ENCODE data around the gene MSI2. TPM values are rescaled to one million over a fixed set of nuclear protein-coding genes. Genes with fewer than 3 reads are reported as not detected.

Gene MSI2
- total RNA-seq, 2 experiments from 2014 or later = 113 to 114 TPM

DNA sequence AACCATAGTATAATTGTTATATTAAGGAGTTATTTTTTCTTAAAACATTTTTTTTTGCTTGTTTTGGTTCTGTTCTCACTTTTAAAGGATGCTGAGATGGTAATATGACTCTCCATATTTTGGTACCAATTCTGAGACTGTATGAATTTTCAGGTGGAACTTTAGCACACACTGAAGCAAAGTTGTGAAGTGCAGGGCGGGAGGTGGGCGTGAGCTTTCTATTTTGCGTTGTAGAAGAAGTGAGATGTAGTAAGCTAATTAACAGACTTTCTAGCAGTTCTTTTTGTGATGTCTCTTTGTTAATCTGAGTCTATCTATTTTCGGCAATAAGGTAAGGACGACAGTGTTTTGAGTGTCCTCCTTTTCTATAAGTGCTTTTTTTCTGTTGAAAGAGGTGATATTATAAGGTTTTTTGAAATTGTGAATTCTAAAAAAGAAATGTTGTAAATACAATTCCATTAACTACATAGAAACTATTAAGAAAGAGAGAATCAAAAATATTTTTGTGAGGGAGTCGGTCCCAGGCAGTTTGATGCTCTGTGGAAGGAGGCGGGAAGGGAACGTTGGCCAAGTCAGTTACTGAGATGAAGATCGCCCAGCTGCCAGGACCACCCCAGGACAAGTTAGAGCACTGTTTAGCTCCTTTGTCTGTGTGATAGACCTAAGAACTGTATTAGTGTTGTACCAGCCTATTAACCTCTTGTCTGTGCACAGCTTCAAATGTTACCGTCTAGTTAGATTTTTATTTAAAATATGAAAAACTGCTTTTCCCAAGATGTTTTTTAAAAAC is 423.8 kb downstream of the MSI2 start:
- Mint-ChIP-seq H3K27ac (no peak overlapping the region), H3K4me1 (peaks cover 1% of the 10 kb centered on the region), H3K27me3 (no peaks in the 10 kb centered on the region), H3K9me3 (no peaks in the 10 kb centered on the region), H3K36me3 (peaks cover 4% of the 10 kb centered on the region), H3K4me3 (no peak overlapping the region)
- ATAC-seq (ENCODE audit: low read depth) (no peak), DNase-seq (no peak)
- POLR2A ChIA-PET = no interaction called here

DNA sequence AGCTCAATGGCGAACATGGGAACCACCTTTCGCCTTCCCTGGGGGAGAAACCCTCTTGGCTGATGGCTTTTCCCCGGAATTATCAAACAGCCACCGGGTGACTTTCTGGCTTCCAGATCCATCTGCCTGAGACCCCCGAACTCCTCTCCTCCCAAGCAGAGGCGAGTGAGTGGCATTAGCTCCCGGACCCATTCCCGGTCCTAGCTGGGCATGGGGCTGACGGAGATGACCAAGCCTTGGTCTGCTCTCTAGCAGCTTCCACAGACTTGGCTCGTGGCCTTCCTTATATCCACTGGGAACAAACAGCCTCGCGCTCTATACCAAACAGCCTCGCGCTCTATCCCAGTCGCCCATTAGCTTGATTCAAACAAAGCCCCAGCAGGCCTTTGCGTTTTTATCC is 426.4 kb downstream of the MSI2 start:
- Mint-ChIP-seq H3K4me3 (no peak overlapping the region), H3K27ac (no peak overlapping the region), H3K27me3 (peaks cover 2% of the 10 kb centered on the region), H3K4me1 (peaks cover 1% of the 10 kb centered on the region), H3K9me3 (no peaks in the 10 kb centered on the region), H3K36me3 (peaks cover 4% of the 10 kb centered on the region)
- no peak for DNase-seq
- POLR2A ChIA-PET = no interaction called here
- no peak for ATAC-seq (ENCODE audit: low read depth)

DNA sequence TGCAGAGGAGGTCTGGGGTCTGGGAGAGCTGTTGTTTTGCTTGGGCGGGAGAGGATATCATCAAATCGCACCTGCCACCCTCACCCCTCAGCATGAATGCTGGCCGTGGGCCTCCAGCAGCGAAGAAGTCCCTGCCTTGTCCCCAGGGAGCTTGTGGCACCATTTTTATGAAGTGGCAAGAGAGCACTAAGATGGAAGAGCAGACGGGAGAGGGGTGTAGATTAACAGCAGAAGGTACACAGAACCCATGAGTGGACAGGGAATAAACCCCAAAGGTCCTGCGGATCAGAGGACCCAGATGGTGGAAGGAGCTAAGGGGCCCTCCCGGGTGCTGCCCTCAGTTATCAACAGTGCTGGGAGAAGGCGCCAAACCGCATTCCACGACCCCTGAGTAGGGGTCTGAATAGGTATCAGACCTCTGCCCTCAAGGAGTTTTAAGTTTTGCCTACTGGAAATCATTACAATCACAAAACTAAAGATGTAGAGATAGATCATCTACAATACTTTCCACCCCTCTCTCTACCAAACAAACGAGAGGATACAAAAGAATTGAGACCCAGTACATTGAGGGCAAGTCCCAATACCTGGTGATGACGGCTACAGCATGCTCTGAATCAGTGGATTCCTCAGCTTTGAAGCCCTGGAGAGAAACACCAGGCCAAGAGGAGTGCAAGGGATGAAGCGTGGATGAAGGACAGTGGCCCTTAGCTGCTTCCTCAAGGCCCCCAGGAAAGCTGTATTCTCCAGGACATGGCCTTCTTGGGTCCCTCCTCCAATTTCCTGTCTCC is 428.6 kb downstream of the MSI2 start:
- Mint-ChIP-seq H3K4me3 (no peak overlapping the region), H3K27ac (no peak overlapping the region), H3K9me3 (no peaks in the 10 kb centered on the region), H3K4me1 (peaks cover 1% of the 10 kb centered on the region), H3K27me3 (peaks cover 2% of the 10 kb centered on the region), H3K36me3 (peaks cover 4% of the 10 kb centered on the region)
- DNase-seq = no peak
- ATAC-seq (ENCODE audit: low read depth) = no peak
- POLR2A ChIA-PET = no interaction called here

- Mint-ChIP-seq H3K27ac (no peak overlapping the region), H3K4me3 (no peak overlapping the region), H3K4me1 (peaks cover 1% of the 10 kb centered on the region), H3K27me3 (peaks cover 2% of the 10 kb centered on the region), H3K36me3 (peaks cover 4% of the 10 kb centered on the region), H3K9me3 (no peaks in the 10 kb centered on the region)
- no peak for DNase-seq
- ATAC-seq (ENCODE audit: low read depth) = no peak
- POLR2A ChIA-PET = no interaction called here
Observed at GRCh38 chr17:57685499-57686132, 429.3 kb downstream of the MSI2 start.

GRCh38 chr17:57687642-57688041 is 431.3 kb downstream of the MSI2 start:
- peaks cover 6% of the 10 kb centered on the region for H3K36me3 Mint-ChIP-seq
- no peak for DNase-seq
- peaks cover 6% of the 10 kb centered on the region for H3K9me3 Mint-ChIP-seq
- POLR2A ChIA-PET = no interaction called here
- H3K4me3 Mint-ChIP-seq = no peak overlapping the region
- ATAC-seq (ENCODE audit: low read depth) = no peak
- no peak overlapping the region for H3K27ac Mint-ChIP-seq
- peaks cover 2% of the 10 kb centered on the region for H3K27me3 Mint-ChIP-seq
- H3K4me1 Mint-ChIP-seq = peaks cover 5% of the 10 kb centered on the region

- peaks cover 14% of the 10 kb centered on the region for H3K36me3 Mint-ChIP-seq
- DNase-seq (no peak), ATAC-seq (ENCODE audit: low read depth) (no peak)
- no peak overlapping the region for H3K4me3 Mint-ChIP-seq
- H3K27me3 Mint-ChIP-seq = peaks cover 2% of the 10 kb centered on the region
- peaks cover 15% of the 10 kb centered on the region for H3K4me1 Mint-ChIP-seq
- POLR2A ChIA-PET = no interaction called here
- peaks cover 13% of the 10 kb centered on the region for H3K9me3 Mint-ChIP-seq
- no peak overlapping the region for H3K27ac Mint-ChIP-seq
Observed at GRCh38 chr17:57689254-57689653, 432.9 kb downstream of the MSI2 start.

- peaks cover 18% of the 10 kb centered on the region for H3K9me3 Mint-ChIP-seq
Observed at GRCh38 chr17:57691939-57692338, 435.6 kb downstream of the MSI2 start.

DNA sequence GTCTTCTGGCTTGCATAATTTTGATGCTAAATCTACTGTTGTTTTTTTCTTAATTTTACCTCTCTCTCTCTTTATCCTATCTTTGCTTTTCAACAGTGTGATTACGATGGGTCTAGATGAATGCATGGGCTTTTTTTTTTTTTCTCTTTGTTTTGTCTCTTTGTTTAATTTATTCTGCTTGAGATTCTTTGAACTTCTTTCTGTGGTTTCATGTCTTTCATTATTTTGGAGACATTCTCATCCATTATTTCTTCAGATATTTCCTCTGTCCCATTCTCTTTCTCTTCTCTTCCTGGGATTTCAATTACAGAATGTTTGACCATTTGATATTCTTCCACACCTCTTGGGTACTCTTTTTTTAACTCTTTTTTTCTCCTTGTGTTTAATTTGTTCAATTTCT is 436.4 kb downstream of the MSI2 start:
- Mint-ChIP-seq H3K27ac (peak overlapping the region; percentile 69), H3K4me3 (peak overlapping the region; percentile 65), H3K4me1 (peaks cover 16% of the 10 kb centered on the region), H3K27me3 (no peaks in the 10 kb centered on the region), H3K9me3 (peaks cover 18% of the 10 kb centered on the region), H3K36me3 (peaks cover 22% of the 10 kb centered on the region)
- ATAC-seq (ENCODE audit: low read depth) = no peak
- DNase-seq = no peak
- POLR2A ChIA-PET = no interaction called here

More at GRCh38 chr17:57691939-57692338, 435.6 kb downstream of the MSI2 start:
- Mint-ChIP-seq H3K36me3 (peaks cover 22% of the 10 kb centered on the region), H3K4me1 (peaks cover 16% of the 10 kb centered on the region), H3K4me3 (no peak overlapping the region), H3K27me3 (peaks cover under 1% of the 10 kb centered on the region), H3K27ac (no peak overlapping the region)
- no peak for ATAC-seq (ENCODE audit: low read depth)
- POLR2A ChIA-PET = no interaction called here
- DNase-seq = no peak

- ATAC-seq (ENCODE audit: low read depth) (no peak), DNase-seq (no peak)
- Mint-ChIP-seq H3K4me1 (peaks cover 16% of the 10 kb centered on the region), H3K27ac (no peak overlapping the region), H3K9me3 (peaks cover 18% of the 10 kb centered on the region), H3K36me3 (peaks cover 22% of the 10 kb centered on the region), H3K4me3 (no peak overlapping the region), H3K27me3 (no peaks in the 10 kb centered on the region)
- POLR2A ChIA-PET = no interaction called here
Observed at GRCh38 chr17:57694051-57694450, 437.7 kb downstream of the MSI2 start.

DNA sequence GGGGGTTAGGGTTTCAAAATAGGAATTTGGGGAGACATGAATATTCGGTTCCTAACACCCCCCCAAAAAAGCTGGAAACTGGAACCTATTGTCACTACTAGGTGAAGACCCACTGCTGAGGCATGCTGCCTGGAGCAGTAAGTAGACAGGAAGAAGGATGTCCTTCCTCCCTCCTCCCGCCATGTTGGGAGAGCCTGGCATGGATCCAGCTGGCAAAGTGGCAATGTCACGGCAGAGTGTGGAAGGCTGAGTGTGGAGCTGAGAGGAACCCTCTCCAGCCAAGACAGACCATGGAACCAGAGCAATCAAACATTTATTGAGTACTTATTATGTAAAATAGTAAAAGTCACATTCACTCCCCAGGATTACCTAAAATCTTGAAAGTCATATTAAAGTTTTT is 439.7 kb downstream of the MSI2 start:
- Mint-ChIP-seq H3K27ac (no peak overlapping the region), H3K27me3 (no peaks in the 10 kb centered on the region), H3K4me3 (no peak overlapping the region), H3K4me1 (peaks cover 18% of the 10 kb centered on the region), H3K9me3 (peaks cover 17% of the 10 kb centered on the region), H3K36me3 (peaks cover 22% of the 10 kb centered on the region)
- ATAC-seq (ENCODE audit: low read depth) = no peak
- POLR2A ChIA-PET = no interaction called here
- DNase-seq = no peak

DNA sequence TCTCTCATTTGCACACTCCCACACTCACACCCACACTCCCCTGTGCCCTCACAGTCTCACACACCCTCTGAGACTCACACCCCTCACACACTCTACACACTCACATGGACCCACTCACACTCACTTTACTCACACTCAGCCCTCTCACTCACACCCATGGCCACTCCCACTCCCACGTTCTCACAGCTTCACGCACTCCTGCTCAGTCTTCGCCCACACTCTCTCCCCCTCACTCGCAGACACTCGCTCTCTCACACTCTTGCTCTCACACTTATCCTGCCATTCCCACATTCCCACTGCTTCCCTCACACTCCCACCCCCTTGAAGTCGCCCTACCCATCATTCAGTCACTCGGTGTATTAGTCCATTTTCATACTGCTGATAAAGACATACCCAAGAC is 440.9 kb downstream of the MSI2 start:
- Mint-ChIP-seq H3K9me3 (peaks cover 14% of the 10 kb centered on the region), H3K4me1 (peaks cover 18% of the 10 kb centered on the region), H3K36me3 (peaks cover 22% of the 10 kb centered on the region), H3K27me3 (no peaks in the 10 kb centered on the region), H3K27ac (no peak overlapping the region), H3K4me3 (no peak overlapping the region)
- ATAC-seq (ENCODE audit: low read depth) = no peak
- POLR2A ChIA-PET = no interaction called here
- no peak for DNase-seq

- POLR2A ChIA-PET = no interaction called here
- H3K27me3 Mint-ChIP-seq = no peaks in the 10 kb centered on the region
- DNase-seq = no peak
- H3K4me1 Mint-ChIP-seq = peaks cover 10% of the 10 kb centered on the region
- no peak for ATAC-seq (ENCODE audit: low read depth)
- peaks cover 12% of the 10 kb centered on the region for H3K9me3 Mint-ChIP-seq
- H3K36me3 Mint-ChIP-seq = peaks cover 17% of the 10 kb centered on the region
- no peak overlapping the region for H3K4me3 Mint-ChIP-seq
- no peak overlapping the region for H3K27ac Mint-ChIP-seq
Observed at GRCh38 chr17:57697891-57698711, 441.8 kb downstream of the MSI2 start.

DNA sequence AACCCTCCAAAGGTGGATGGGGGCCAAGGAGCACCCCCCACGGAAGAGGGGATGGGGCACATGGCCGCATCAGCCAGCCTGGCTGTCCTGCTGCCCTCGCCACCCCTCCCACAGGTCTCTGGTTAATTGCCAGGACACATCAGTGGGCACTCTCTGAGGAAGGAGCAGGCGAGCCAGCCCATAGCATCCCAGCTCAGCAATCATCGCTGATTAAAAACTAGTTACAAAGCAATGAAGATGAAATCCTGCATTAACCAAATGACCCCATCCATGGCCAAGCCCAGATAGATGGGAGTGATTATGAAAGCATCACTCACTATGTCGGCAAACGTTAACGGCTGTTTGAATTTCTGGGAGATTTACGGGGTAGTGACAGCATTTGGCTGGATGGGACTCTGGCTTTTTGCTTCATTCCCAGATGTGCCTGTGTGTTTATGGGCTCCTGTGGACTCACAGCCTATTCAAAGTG is 443.5 kb downstream of the MSI2 start:
- DNase-seq (no peak), ATAC-seq (ENCODE audit: low read depth) (no peak)
- no peak overlapping the region for H3K4me3 Mint-ChIP-seq
- peaks cover 9% of the 10 kb centered on the region for H3K36me3 Mint-ChIP-seq
- H3K27ac Mint-ChIP-seq = no peak overlapping the region
- POLR2A ChIA-PET = no interaction called here
- no peaks in the 10 kb centered on the region for H3K27me3 Mint-ChIP-seq
- peaks cover 4% of the 10 kb centered on the region for H3K9me3 Mint-ChIP-seq
- H3K4me1 Mint-ChIP-seq = peaks cover 2% of the 10 kb centered on the region
